ENCODE data around the gene UGDH.

DNA sequence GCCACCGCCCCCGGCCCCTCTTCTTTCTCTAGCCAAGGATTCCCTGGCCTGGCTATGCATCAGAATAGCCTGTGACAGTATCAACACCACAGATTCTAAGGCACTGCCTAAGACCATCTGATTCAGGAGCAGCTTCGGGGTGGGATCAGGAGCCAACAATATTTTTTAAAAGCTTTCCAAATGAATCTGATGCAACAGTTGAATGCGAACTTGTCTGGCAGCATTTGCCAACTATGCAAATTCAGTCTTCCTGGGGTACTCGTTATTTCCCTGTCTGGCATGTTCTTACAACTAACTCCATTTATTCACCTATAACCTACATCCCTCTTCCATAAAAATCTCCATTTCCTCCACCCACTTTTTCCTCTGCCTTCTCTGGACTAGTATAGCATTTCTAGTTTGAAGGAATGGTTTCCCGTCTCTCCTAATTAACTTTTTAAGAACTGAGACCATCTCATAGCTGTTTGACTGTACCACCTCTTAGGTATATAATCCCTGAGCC is 36.2 kb upstream of the UGDH start:
- TF ChIP-seq POLR2A (IDR thresholded peaks at IDR 0.05; ENCODE audit: low read depth, low read length) (no peak), JUN (IDR thresholded peaks at IDR 0.05; ENCODE audit: borderline replicate concordance, insufficient read depth, insufficient read length, low read depth) (no peak), EZH2 (IDR thresholded peaks at IDR 0.05; ENCODE audit: borderline replicate concordance, low read depth, low read length, severe bottlenecking) (no peak)
- TF ChIP-seq, protein P1, sequence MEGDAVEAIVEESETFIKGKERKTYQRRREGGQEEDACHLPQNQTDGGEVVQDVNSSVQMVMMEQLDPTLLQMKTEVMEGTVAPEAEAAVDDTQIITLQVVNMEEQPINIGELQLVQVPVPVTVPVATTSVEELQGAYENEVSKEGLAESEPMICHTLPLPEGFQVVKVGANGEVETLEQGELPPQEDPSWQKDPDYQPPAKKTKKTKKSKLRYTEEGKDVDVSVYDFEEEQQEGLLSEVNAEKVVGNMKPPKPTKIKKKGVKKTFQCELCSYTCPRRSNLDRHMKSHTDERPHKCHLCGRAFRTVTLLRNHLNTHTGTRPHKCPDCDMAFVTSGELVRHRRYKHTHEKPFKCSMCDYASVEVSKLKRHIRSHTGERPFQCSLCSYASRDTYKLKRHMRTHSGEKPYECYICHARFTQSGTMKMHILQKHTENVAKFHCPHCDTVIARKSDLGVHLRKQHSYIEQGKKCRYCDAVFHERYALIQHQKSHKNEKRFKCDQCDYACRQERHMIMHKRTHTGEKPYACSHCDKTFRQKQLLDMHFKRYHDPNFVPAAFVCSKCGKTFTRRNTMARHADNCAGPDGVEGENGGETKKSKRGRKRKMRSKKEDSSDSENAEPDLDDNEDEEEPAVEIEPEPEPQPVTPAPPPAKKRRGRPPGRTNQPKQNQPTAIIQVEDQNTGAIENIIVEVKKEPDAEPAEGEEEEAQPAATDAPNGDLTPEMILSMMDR (IDR thresholded peaks at IDR 0.05; ENCODE audit: extremely low read depth in 1 of 2, insufficient read depth in 1 of 2, low read depth in 1 of 2, low read length in 2 of 2), result no peak
